Stimulated activated naive CD4-positive, alpha-beta T cell (primary cell): ENCODE data around the gene ABCA7.

Experiments
- DNase-seq, 6 experiments: peaks; one replicate each; lab custom pipeline; 2025; lab: John Stamatoyannopoulos, UW

ABCA7 gene

DNA sequence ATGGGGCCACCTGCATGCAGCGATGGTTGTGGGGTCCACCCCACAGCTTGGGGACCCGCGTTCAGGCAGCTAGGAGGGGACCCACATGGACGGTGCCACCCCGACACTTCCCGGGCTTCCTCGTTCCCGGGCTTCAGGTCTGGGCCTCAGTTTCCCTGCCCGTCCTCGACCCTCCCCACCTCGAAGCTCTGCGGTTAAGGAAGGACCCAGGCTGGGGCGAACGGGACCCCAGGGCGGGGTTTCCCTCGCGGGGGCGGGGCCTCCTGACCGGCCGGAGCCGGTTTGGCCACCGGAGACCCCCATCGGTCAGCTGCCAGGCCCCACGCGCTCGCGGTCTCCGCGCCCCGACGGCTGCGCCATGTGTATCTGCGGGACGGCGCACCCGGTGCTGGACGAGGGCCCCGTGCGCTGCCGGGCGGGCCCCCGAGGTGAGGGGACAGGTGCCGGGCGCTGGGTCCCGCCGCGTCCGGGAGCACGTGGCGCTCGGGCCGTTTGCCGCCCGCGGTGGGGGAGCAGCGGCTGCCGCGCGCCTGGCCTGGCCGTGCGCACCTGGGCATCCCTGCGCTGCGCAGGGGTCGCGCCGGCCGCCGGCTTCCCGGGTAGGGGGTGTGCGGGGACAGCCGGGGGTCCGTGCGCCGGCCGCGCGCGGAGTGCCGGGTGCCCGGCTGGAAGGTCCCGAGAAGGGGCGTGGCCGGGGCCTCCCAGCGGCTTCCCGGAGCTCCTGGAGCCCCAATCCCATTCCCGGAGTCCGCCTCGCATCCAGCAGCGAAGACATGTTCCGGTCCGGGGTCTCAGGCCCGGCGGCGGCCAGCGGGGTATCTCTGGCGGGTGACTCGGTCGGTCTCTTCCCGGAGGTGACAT lies 31.3 kb downstream of the ABCA7 start:
- no peak for DNase-seq

DNA sequence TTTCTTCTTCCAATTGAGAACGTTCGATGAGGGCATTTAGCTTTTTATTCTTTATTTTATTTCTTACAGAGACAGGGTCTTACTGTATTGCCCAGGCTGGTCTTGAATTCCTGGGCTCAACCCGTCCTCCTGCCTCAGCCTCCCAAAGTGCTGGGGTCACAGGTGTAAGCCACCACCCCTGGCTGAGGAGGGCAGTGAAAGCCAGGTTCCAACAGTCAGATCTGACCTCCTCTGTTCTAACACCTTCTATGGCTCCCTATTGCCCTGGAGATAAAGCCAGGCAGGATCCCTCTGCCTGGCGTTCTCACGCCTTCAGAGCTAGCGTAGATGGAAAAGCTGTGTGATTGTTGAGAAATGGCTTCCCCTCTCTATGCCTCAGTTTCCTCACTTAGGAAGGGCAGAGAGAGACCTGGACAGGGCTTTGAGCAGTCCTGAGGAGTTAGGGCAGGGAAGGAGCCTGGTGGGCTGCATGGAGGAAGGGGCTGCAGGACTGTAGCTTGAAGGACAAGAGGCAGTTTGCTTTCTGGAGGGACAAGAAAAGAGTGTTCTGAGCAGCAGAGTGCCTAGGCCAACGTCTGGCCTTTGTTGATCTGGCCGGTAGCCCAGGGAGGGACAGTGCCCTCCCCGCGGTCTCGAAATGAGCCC lies 32.6 kb downstream of the ABCA7 start:
- no peak for DNase-seq

DNA sequence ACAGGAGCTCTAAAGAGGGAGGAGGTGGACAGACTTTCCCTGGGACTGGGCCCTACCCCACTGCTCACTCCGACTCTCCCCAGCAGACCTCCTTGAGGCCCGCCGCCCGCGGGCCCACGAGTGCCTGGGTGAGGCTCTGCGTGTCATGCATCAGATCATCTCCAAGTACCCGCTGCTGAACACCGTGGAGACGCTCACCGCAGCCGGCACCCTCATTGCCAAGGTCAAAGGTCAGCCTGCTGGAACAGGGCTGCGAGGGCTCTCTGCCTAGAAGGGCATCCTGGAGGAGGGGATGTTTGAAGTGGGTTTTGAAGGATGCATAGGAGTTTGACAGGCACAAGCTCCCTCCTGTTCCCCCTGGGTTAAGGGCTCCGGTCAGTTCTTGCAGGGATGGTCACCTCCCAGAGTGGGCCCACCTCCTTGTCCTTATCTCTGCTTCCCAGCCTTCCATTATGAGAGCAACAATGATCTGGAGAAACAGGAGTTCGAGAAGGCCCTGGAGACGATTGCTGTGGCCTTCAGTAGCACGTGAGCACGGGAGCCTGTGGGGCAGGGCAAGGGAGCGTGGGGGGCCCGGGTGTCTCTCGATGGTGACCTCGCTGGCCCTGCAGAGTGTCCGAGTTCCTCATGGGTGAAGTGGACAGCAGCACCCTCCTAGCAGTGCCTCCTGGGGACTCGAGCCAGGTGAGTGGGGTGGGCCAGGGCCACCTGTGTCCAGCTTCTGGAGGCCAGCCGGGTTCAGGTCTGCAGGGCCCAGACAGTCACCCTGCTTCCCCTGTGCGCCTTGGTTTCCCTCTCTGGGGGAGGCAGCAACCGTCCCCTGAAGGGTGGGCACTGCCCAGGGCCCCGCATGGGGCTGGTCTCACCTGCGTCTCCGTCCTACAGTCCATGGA lies 33.4 kb downstream of the ABCA7 start:
- DNase-seq, result peak in 5 of 6 experiments; percentile 29 to 51 (median 39)

DNA sequence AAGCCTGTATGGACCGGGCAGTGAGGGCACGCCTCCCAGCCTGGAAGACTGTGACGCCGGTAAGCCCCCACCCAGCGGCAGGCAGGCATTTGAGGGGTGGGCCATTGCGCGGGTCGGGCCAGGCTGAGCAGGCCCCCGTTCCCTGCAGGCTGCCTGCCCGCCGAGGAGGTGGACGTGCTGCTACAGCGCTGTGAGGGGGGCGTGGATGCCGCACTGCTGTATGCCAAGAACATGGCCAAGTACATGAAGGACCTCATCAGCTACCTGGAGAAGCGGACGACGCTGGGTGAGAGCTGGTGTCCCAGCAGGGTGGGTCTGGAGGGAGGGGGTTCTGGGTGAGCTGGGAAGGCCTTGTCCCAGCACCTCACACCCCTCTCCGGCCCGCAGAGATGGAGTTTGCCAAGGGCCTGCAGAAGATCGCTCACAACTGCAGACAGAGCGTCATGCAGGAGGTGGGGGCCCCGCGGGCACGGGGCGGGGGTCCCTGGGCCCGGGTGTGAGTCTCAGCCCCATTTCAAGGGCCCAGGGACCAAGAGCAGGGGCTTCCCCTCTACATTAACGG lies 34.1 kb downstream of the ABCA7 start:
- DNase-seq, result peak in 3 of 6 experiments; percentile 39 to 79 (median 65)

DNA sequence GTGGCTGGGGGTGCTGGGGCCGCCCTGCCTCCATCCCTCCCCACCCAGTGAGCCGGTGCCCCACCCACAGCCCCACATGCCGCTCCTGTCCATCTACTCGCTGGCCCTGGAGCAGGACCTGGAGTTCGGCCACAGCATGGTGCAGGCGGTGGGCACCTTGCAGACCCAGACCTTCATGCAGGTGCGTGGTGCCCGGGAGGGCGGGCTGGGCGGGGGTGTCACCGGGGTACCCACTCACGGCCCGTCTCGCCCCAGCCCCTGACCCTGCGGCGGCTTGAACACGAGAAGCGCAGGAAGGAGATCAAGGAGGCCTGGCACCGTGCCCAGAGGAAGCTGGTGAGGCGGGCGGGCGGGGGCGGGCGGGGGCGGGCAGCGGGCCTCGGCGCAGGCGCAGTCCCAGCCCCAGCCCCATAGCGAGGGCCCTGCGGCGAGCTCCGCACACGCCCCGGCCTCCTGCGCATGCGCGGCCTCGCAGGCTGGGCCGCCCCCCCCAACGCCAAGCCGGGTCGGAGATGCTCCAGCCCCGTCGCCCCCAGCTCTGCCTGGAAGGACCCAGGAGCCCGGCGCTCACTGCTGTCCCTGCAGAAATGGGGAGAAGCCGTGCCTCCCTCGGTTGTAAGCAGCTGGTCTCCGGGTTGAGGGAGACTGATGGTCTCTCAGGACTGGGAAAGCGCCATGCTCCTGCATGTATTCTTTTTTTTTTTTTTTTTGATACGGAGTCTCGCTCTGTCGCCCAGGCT lies 34.8 kb downstream of the ABCA7 start:
- peak; percentile 89 to 97 (median 95) for DNase-seq

DNA sequence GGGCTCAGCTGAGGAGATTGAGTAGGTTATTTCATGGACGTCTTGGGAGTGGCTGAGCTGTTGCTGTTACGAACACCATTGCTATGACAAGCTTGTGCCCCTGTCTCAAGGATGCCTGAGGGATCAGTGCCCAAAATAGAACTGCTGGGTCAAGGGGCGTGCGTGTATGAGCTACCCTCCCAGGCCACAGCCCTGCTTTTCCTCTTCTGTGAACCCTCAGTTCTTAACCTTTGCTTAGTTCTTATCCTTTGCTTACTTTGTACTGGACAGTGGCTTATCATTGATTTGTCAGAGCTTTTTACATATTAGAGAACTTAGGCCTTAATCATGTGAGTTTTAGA lies 36.1 kb downstream of the ABCA7 start:
- peak in 3 of 6 experiments; percentile 50 to 65 (median 52) for DNase-seq

DNA sequence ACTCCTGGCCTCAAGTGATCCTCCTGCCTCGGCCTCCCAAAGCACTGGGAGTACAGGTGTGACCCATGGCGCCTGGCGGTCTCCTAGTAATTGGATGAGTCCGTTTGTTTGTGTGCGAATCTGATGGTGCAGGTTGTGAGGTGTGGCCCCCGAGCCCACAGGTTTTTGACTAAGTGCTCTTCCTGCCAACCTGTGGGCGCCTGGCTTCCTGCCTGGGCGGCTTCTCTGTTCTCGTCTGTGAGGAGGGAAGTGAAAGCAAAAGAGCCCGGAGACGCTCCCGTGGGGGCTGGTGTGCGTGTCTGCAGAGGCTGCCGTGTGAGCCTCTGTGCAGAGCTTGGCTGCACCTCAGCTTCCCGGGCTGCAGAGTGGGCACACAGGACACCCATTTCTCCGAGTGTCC lies 37.0 kb downstream of the ABCA7 start:
- DNase-seq, result peak; percentile 81 to 96 (median 92)

DNA sequence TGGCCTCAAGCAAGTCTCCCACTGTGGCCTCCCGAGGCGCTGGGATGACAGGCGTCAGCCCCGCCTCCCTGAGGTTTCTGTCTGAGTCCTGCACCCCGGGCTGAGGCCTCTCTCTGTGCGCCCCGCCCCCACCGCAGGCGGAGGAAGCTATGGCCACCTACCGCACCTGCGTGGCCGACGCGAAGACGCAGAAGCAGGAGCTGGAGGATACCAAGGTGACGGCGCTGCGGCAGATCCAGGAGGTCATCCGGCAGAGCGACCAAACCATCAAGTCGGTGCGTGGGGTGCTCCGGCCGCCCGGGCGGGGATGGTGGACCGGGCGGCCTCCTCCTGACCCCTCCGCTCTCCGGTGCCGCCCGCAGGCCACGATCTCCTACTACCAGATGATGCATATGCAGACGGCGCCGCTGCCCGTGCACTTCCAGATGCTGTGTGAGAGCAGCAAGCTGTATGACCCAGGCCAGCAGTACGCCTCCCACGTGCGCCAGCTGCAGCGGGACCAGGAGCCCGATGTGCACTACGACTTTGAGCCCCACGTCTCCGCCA lies 39.7 kb downstream of the ABCA7 start:
- peak; percentile 39 to 64 (median 48) for DNase-seq

DNA sequence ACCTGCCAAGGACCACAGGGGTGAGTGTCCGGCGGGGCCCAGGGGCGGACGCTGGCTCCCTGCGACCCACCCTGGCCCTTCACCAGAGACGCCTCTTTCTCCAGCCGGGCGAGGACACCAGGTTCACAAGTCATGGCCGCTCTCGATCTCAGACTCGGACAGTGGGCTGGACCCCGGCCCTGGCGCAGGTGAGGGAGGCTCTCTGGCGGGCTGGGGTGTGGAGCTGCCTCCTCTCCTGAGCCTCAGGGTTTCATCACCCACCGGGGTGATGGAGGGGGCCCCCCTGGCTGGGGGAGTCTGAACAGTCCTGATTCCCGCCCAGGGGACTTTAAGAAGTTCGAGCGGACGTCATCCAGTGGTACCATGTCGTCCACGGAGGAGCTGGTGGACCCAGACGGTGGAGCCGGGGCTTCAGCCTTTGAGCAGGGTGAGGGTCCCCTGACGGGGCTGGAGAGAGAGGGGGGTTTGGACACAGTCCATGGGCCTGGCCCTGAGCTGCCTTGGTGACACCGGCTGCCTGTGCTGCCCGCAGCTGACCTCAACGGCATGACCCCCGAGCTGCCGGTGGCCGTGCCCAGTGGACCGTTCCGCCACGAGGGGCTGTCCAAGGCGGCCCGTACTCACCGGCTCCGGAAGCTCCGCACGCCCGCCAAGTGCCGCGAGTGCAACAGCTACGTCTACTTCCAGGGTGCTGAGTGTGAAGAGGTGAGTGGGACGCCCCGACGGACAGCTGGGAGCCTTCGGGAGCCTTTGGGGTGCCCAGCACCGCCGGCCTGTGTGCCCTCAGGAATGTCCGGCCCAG lies 40.7 kb downstream of the ABCA7 start:
- DNase-seq, result no peak

DNA sequence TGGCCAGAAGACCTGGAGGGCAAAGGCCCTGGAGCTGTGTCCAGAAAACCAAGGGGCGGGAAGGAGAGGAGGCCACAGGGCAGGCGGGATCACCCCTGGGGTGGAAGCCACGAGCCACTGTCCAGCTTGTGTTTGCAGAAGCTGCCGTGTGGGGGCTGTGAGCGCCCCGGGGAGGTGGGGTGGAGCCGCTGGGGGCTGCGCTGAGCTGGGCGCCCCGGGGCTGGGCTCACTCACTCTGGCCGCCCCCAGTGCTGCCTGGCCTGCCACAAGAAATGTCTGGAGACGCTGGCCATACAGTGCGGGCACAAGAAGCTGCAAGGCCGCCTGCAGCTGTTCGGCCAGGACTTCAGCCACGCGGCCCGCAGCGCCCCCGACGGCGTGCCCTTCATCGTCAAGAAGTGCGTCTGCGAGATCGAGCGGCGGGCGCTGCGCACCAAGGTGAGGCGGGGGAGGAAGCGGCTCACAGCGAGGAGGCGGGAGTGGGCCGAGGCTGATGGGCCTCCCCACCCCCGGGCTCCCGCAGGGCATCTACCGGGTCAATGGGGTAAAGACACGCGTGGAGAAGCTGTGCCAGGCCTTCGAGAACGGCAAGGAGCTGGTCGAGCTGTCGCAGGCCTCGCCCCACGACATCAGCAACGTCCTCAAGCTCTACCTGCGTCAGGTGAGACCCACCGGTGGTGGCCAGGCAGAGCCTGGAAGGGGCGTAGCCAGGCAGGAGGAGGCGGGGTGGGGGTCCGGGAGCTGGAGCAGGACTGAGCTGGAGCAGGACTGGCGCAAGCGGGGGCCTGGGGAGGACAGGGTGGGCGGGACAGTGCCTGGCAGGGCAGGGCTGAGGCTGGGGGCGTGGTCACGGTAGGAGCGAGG lies 41.6 kb downstream of the ABCA7 start:
- DNase-seq, result no peak

DNA sequence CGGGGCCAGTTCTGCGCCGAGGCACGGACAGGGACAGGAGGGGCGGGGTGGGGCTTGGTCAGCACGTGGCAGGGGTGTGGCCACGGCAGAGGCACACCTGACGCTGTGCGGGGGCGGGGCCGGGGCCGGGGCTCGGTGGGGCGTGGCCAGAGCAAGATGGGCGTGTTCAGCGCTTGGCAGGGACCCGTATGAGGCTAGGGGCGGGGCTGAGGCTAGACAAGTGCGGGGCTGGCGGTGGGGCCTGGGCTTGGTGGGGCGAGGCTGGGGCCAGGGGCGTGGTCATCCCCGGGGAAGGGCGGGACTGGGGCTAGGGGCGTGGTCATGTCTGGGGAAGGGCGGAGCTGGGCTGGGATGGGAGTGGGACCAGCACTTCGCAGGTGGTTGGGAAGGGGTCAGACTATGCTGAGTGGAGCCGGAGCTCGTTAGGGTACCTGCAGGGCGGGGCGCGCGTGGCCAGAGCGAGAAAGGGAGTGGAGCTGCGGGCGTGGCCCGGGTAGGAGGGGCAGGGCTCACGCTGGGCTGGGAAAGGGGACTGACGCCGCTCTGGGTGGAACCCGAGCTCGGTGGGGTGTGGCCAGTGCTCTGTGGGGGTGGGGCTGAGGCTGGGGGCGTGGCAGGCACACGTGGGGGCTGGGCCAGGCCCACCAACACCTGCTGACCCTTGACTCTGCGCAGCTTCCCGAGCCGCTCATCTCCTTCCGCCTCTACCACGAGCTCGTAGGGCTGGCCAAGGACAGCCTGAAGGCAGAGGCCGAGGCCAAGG lies 42.4 kb downstream of the ABCA7 start:
- peak; percentile 73 to 90 (median 88) for DNase-seq

DNA sequence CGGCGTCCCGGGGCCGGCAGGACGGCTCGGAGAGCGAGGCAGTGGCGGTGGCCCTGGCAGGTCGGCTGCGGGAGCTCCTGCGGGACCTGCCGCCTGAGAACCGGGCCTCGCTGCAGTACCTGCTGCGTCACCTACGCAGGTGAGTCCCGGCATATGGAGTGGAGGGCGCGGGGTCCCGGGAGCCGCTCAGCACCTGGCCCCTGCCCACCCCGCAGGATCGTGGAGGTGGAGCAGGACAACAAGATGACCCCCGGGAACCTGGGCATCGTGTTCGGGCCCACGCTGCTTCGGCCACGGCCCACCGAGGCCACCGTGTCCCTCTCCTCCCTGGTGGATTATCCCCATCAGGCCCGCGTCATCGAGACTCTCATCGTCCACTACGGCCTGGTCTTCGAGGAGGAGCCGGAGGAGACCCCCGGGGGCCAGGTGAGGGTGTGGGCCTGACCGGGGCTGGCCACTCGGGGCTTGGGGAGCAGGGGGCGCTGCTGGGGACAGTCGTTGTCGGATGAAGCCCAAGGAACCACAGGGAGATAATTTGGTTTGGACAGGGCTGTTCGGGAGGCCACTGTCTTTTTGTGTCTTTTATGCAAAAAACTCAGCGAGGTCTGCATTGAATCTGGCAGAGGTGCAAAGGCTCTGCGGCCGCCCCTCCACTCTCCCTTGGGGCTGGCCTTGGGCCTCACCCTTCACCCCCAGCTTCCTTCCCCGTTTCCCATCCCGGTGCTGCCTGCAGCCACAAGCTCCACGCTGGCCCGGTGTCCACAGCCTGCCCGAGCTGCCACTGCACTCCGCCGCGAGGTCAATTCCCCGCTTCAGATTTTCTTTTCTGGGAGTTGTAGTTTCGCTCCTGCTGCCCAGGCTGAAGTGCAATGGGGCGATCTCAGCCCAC lies 43.3 kb downstream of the ABCA7 start:
- no peak for DNase-seq

DNA sequence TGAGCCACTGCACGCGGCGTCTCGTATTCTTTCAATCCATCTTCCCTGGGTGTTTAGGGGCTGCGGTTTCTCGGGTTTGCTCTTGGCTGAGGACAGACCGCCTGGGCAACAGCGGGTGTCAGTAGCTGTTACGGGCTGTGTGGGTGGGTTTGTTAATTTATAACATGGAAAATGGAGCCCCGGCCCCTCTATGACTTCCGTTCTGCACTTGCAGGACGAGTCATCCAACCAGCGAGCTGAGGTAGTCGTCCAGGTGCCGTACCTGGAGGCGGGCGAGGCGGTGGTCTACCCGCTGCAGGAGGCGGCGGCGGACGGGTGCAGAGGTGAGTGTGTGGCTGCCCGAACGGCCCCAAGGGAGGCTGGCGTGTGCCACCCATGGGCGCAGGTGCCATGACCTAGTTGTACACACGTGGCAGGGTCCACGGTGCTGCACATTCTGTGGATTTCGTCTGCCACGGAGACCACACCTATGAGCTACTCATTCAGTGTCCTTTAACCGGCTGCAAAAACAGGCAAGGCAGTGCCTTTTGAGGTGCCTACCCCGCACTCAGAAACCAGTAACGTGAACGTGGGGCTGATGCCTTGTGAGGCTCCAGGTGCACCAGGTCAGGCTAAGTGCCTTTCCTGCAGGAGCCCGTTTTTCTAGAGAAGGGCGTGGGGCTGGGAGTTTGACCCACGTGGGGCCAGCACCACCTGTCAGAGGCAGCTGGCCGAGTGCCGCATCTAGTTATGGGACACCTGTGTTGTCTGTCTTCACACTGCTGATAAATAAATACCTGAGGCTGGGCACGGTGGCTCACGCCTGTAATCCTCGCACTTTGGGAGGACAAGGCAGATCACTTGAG lies 44.3 kb downstream of the ABCA7 start:
- no peak for DNase-seq

DNA sequence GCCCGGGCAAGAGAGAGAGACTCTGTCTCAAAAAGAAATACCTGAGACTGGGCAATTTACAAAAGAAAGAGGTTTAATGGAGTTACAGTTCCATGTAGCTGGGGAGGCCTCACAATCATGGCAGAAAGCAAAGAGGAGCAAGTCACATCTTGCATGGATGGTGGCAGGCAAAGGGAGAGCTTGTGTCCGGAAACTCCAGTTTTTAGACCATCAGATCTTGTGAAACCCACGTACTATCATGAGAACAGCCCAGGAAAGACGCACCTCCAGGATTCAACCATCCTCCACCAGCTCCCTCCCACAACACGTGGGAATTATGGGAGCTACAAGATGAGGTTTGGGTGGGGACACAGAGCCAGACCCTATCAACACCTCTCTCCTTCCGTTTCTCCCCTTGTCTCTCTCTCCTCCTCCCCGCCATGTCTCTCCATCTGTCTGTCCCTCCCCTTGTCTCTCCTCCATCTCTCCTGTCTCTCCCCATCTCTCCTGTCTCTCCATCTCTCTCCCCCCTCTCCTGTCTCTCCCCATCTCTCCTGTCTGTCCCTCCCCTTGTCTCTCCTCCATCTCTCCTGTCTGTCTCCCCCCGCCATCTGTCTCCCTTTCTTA lies 45.2 kb downstream of the ABCA7 start:
- no peak for DNase-seq

DNA sequence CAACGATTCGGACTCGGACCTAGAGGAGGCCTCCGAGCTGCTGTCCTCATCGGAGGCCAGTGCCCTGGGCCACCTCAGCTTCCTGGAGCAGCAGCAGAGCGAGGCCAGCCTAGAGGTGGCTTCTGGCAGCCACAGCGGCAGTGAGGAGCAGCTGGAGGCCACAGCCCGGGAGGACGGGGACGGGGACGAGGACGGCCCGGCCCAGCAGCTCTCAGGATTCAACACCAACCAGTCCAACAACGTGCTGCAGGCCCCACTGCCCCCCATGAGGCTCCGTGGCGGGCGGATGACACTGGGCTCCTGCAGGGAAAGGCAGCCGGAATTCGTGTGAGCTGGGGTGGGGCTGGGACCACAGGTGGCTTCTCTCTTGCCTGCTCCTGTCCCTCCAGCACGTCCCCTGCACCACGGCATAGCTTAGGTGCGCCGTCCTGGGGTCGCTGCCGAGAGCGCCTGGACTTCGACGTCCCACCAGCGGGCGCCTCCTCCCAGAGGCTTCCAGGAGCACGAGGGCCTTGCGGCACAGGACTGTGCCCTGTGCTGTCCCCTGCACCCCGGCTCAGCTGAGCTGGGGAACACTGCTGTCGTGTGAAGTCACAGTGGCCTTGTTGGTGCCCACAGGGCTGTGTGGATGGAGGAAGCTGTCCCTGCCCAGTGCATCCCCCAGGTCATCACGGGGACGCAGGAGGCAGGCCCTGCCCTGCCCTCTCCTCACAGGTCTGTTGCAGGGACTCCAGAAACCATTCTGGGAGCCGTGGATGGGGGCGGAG lies 46.0 kb downstream of the ABCA7 start:
- no peak for DNase-seq
